HCT116 (cell line): Measurements from ENCODE around the gene C16orf90. TPM values are rescaled to one million over a fixed set of nuclear protein-coding genes. Genes with fewer than 3 reads are reported as not detected.

Source experiments
- ATAC-seq: fragments of 200-7000 bp; cut with Tn5 transposase; 2 replicates; pipeline ENCODE4 v1.9.1; 2020; ENCODE audit warnings: mild to moderate bottlenecking, moderate library complexity
- BruUV-seq: library from RNA; stranded (reverse); fragments of 400-500 nt; replicated peaks from 2 replicates; lab custom pipeline; 2021; lab: Mats Ljungman, UMichigan
- CTCF ChIA-PET: fragments of 300-600 bp; sonication (Branson Sonifier 250); formaldehyde crosslinking; loops from one replicate; lab custom pipeline; 2021; ENCODE audit warnings: antibody characterized with exemption; lab: Charles Lee
- POLR2A ChIA-PET: fragments of 300-600, 350-600 bp; sonication (Branson Sonifier 250); formaldehyde crosslinking; loops from one replicate; lab custom pipeline; 2021; ENCODE audit warnings: antibody characterized with exemption; lab: Charles Lee
- RAD21 ChIA-PET, 2 experiments: fragments of 300-600 bp; sonication (Branson Sonifier 250); formaldehyde crosslinking; loops; one replicate each; lab custom pipeline; 2023; ENCODE audit warnings: low total read pairs in 2 of 2; ENCODE audit not compliant: uncharacterized antibody in 2 of 2, unreplicated experiment in 2 of 2, low non-redundant PET in 1 of 2; lab: Charles Lee
- DNase-seq: peaks from one replicate; pipeline ENCODE4 v3.0.0-alpha.2; 2010; ENCODE audit warnings: low read depth, low spot score
- H2AFZ ChIP-seq: fragments of 200-600 bp; shearing (Covaris generic), sonication (generic); 2 replicates; pipeline ENCODE4 v1.6.1; 2017; ENCODE audit warnings: low read depth, mixed run types, mixed read lengths, antibody characterized with exemption, low read length; ENCODE audit not compliant: poor library complexity, severe bottlenecking
- H3K27ac ChIP-seq: 2 replicates; pipeline ENCODE4 v1.5.1; 2012; ENCODE audit warnings: low read depth, low read length
- H3K27me3 ChIP-seq: fragments of 200-600 bp; sonication (generic); 2 replicates; pipeline ENCODE4 v1.6.1; 2016; ENCODE audit warnings: mixed run types, low read length, mixed read lengths; ENCODE audit not compliant: insufficient read depth
- H3K36me3 ChIP-seq, 2 experiments: fragments of 200-500 bp in 1 of 2; fragments of 200-600 bp in 1 of 2; sonication (Bioruptor generic) in 1 of 2; sonication (generic) in 1 of 2; 2 replicates each; pipeline versions ENCODE4 v1.5.1 to v1.6.1; 2014 to 2016; ENCODE audit warnings: low read length in 2 of 2, inconsistent platforms in 1 of 2, mixed read lengths in 1 of 2, mixed run types in 1 of 2; ENCODE audit not compliant: insufficient read depth in 2 of 2, control insufficient read depth in 1 of 2
- H3K4me1 ChIP-seq, 2 experiments: fragments of 200-600 bp in 1 of 2; sonication (generic) in 1 of 2; 2 replicates each; pipeline versions ENCODE4 v1.5.1 to v1.6.1; 2012 to 2017; ENCODE audit warnings: low read length in 2 of 2, inconsistent platforms in 1 of 2, mild to moderate bottlenecking in 1 of 2, mixed read lengths in 1 of 2, mixed run types in 1 of 2, moderate library complexity in 1 of 2; ENCODE audit not compliant: insufficient read depth in 2 of 2, control insufficient read depth in 1 of 2
- H3K4me2 ChIP-seq: fragments of 200-600 bp; sonication (generic); 2 replicates; pipeline ENCODE4 v1.6.1; 2017; ENCODE audit warnings: mixed run types, low read length, mixed read lengths
- H3K4me3 ChIP-seq, 2 experiments: fragments of 200-600 bp in 1 of 2; sonication (generic) in 1 of 2; replicated peaks in 1 of 2; 2 replicates each; pipeline ENCODE4 v1.5.1; 2011 to 2016; ENCODE audit warnings: low read length in 2 of 2, control low read depth in 1 of 2, low read depth in 1 of 2, mild to moderate bottlenecking in 1 of 2, mixed read lengths in 1 of 2, mixed run types in 1 of 2
- H3K79me2 ChIP-seq: fragments of 200-600 bp; sonication (generic); 2 replicates; pipeline ENCODE4 v1.6.1; 2017; ENCODE audit warnings: mild to moderate bottlenecking, mixed run types, low read length, moderate library complexity, mixed read lengths; ENCODE audit not compliant: insufficient read depth
- H3K9ac ChIP-seq: fragments of 200-600 bp; sonication (generic); 2 replicates; pipeline ENCODE4 v1.6.1; 2016; ENCODE audit warnings: low read length, mixed read lengths
- H3K9me2 ChIP-seq: fragments of 200-600 bp; sonication (generic), shearing (Covaris generic); 2 replicates; pipeline ENCODE4 v1.6.1; 2017; ENCODE audit warnings: mixed run types, mild to moderate bottlenecking, moderate library complexity; ENCODE audit not compliant: insufficient read depth
- H3K9me3 ChIP-seq, 2 experiments: fragments of 200-500 bp in 1 of 2; fragments of 200-600 bp in 1 of 2; sonication (Bioruptor generic) in 1 of 2; sonication (generic) in 1 of 2; 2 replicates each; pipeline ENCODE4 v1.6.1; 2014 to 2017; ENCODE audit warnings: low read length in 2 of 2, mixed read lengths in 2 of 2, inconsistent platforms in 1 of 2, low read depth in 1 of 2, mild to moderate bottlenecking in 1 of 2, mixed run types in 1 of 2, moderate library complexity in 1 of 2; ENCODE audit not compliant: control insufficient read depth in 1 of 2, insufficient read depth in 1 of 2
- H4K20me1 ChIP-seq: fragments of 200-600 bp; sonication (generic), shearing (Covaris generic); 2 replicates; pipeline ENCODE4 v1.6.1; 2017; ENCODE audit warnings: mixed run types, mild to moderate bottlenecking, moderate library complexity; ENCODE audit not compliant: insufficient read depth
- ATF3 ChIP-seq: IDR thresholded peaks from 2 replicates; pipeline ENCODE4 v1.6.1; 2012
- CBX3 ChIP-seq: IDR thresholded peaks from 2 replicates; pipeline ENCODE4 v1.6.1; 2012; ENCODE audit warnings: low read depth
- EGR1 ChIP-seq: IDR thresholded peaks from 2 replicates; pipeline ENCODE4 v1.6.1; 2012; ENCODE audit warnings: low read depth
- ELF1 ChIP-seq: IDR thresholded peaks from 2 replicates; pipeline ENCODE4 v1.6.1; 2012; ENCODE audit warnings: low read depth, borderline replicate concordance
- EZH2 ChIP-seq: fragments of 200-600 bp; sonication (generic); IDR thresholded peaks from 2 replicates; pipeline ENCODE4 v1.6.1; 2017; ENCODE audit warnings: antibody characterized with exemption, mixed run types
- FOSL1 ChIP-seq: IDR thresholded peaks from 2 replicates; pipeline ENCODE4 v1.6.1; 2012; ENCODE audit warnings: low read depth
- POLR2AphosphoS5 ChIP-seq: IDR thresholded peaks from 2 replicates; pipeline ENCODE4 v1.6.1; 2011; ENCODE audit warnings: mild to moderate bottlenecking, low read depth, low read length, moderate library complexity
- SP1 ChIP-seq: IDR thresholded peaks from 2 replicates; pipeline ENCODE4 v1.6.1; 2012; ENCODE audit warnings: low read depth
- SRF ChIP-seq: IDR thresholded peaks from 2 replicates; pipeline ENCODE4 v1.6.1; 2012; ENCODE audit warnings: low read depth
- TCF7L2 ChIP-seq: IDR thresholded peaks from 2 replicates; pipeline ENCODE4 v1.7.0; 2011; ENCODE audit warnings: borderline replicate concordance, inconsistent platforms; ENCODE audit not compliant: insufficient read depth, insufficient read length; ENCODE audit errors: extremely low read depth
- YY1 ChIP-seq: IDR thresholded peaks from 2 replicates; pipeline ENCODE4 v1.6.1; 2011; ENCODE audit warnings: low read length, low read depth, moderate library complexity, mild to moderate bottlenecking; ENCODE audit not compliant: insufficient replicate concordance; ENCODE audit errors: extremely low read depth
- ZFX ChIP-seq: fragments of 450-650 bp; IDR thresholded peaks from 2 replicates; pipeline ENCODE4 v1.6.1; 2017
- ZNF274 ChIP-seq: fragments of 200-500 bp; sonication (Bioruptor generic); IDR thresholded peaks from 2 replicates; pipeline ENCODE4 v1.6.1; 2014; ENCODE audit warnings: mild to moderate bottlenecking, low read depth, low read length, inconsistent platforms
- intact Hi-C: fragments of 100-400 bp; cut with micrococcal nuclease; formaldehyde crosslinking; loops from 2 replicates; pipeline ENCODE4 v1.10.0; 2022
- total RNA-seq: library from RNA; stranded (reverse); gene quantifications from one replicate; pipeline ENCODE4 v1.2.1, GENCODE V29; 2021; ENCODE audit not compliant: unreplicated experiment
- TF ChIP-seq, protein P1 (sequence below): IDR thresholded peaks from 2 replicates; pipeline ENCODE4 v1.6.1; 2012; ENCODE audit warnings: low read depth

The C16orf90 gene
- total RNA-seq, 1 experiment from 2014 or later, result not detected

DNA sequence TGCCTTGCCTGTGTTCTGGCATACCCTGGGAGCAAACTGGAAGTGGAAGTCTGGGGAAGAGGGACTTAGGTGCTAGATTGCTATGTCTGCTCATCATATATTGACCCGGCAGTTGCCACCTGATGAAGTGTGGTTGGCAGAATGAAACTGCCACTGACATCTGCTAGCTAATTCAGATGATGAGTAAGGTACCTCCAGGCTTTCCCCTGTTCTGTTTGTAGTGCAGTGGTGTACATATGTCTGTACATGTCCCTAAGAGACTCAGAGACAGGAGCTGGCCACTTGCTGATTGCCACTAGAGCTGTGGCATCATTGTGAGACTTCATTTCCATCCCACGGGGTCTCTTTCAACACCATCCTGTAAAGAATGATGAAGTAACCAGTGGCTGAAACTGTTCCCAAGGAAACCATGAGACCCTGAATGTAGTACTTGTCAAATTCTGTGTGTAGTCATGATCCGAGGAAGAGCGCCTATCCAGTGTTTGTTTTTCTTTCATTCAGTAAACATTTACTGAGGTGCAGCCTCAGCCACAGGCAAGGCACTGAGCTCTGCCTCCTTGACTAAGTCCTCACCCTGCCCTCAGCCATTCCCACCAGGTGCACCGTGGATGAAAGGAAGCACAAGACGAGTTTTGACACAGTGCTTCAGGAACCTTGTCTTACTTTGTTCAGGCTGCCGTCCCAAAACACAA lies 18.7 kb upstream of the C16orf90 start:
- ChIA-PET POLR2A (no interaction called here), RAD21 (no interaction called here), CTCF (no interaction called here)
- Histone ChIP-seq H4K20me1 (no peaks in the 10 kb centered on the region), H2AFZ (no peak overlapping the region), H3K27ac (no peak overlapping the region), H3K9ac (no peak overlapping the region), H3K9me3 (no peaks in the 10 kb centered on the region), H3K4me2 (no peak overlapping the region), H3K36me3 (peaks cover 17 to 36% of the 10 kb centered on the region in 2 experiments), H3K4me3 (no peak overlapping the region), H3K79me2 (no peaks in the 10 kb centered on the region), H3K4me1 (no peaks in the 10 kb centered on the region), H3K27me3 (no peaks in the 10 kb centered on the region), H3K9me2 (no peaks in the 10 kb centered on the region)
- ATAC-seq, result no peak
- no peak for DNase-seq
- no TSS peak for BruUV-seq
- no peak for TF ChIP-seq TCF7L2
- no peak for TF ChIP-seq FOSL1
- TF ChIP-seq, protein P1, sequence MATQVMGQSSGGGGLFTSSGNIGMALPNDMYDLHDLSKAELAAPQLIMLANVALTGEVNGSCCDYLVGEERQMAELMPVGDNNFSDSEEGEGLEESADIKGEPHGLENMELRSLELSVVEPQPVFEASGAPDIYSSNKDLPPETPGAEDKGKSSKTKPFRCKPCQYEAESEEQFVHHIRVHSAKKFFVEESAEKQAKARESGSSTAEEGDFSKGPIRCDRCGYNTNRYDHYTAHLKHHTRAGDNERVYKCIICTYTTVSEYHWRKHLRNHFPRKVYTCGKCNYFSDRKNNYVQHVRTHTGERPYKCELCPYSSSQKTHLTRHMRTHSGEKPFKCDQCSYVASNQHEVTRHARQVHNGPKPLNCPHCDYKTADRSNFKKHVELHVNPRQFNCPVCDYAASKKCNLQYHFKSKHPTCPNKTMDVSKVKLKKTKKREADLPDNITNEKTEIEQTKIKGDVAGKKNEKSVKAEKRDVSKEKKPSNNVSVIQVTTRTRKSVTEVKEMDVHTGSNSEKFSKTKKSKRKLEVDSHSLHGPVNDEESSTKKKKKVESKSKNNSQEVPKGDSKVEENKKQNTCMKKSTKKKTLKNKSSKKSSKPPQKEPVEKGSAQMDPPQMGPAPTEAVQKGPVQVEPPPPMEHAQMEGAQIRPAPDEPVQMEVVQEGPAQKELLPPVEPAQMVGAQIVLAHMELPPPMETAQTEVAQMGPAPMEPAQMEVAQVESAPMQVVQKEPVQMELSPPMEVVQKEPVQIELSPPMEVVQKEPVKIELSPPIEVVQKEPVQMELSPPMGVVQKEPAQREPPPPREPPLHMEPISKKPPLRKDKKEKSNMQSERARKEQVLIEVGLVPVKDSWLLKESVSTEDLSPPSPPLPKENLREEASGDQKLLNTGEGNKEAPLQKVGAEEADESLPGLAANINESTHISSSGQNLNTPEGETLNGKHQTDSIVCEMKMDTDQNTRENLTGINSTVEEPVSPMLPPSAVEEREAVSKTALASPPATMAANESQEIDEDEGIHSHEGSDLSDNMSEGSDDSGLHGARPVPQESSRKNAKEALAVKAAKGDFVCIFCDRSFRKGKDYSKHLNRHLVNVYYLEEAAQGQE, result no peak
- no peak for TF ChIP-seq SP1
- no peak for TF ChIP-seq ZNF274
- no peak for TF ChIP-seq SRF
- TF ChIP-seq CBX3, result no peak
- TF ChIP-seq EGR1, result no peak
- no peak for TF ChIP-seq ATF3
- TF ChIP-seq YY1, result no peak
- TF ChIP-seq EZH2, result no peak
- no peak for TF ChIP-seq POLR2AphosphoS5
- no peak for TF ChIP-seq ELF1
- no peak for TF ChIP-seq ZFX
- intact Hi-C loops, result no loop called here
